Uterus (tissue), 4 donors: ENCODE measurements around the gene CASR. TPM values are rescaled to one million over a fixed set of nuclear protein-coding genes. Genes with fewer than 3 reads are reported as not detected.

Experiments
- DNase-seq, 2 donors: peaks; one replicate each; pipeline ENCODE4 v3.0.0-alpha.2; 2019 to 2020
- H3K27ac ChIP-seq, 2 donors: fragments of 200-600 bp; sonication (generic); 1 replicate in 1 of 2; 2 replicates in 1 of 2; pipeline ENCODE4 v1.5.1; 2016 to 2018
- H3K27me3 ChIP-seq, 2 donors: fragments of 200-600 bp; sonication (generic); one replicate each; pipeline ENCODE4 v1.5.1; 2018 to 2019; ENCODE audit warnings: control low read depth in 1 of 2
- H3K36me3 ChIP-seq, 2 donors: fragments of 200-600 bp; sonication (generic); one replicate each; pipeline ENCODE4 v1.5.1; 2019; ENCODE audit warnings: control low read depth in 1 of 2
- H3K4me1 ChIP-seq, 2 donors: fragments of 200-600 bp; sonication (generic); one replicate each; pipeline ENCODE4 v1.5.1; 2018 to 2019; ENCODE audit warnings: control low read depth in 1 of 2
- H3K4me3 ChIP-seq, 2 donors: fragments of 200-600 bp; sonication (generic); 1 replicate in 1 of 2; 2 replicates in 1 of 2; pipeline ENCODE4 v1.5.1; 2018 to 2019; ENCODE audit warnings: mild to moderate bottlenecking in 1 of 2
- H3K9me3 ChIP-seq, 2 donors: fragments of 200-600 bp; sonication (generic); one replicate each; pipeline ENCODE4 v1.5.1; 2019; ENCODE audit warnings: control low read depth in 1 of 2
- POLR2A ChIP-seq, 2 donors: fragments of 450-650 bp; IDR thresholded peaks; one replicate each; pipeline ENCODE4 v1.6.1; 2016; ENCODE audit warnings: antibody characterized with exemption in 2 of 2, mild to moderate bottlenecking in 1 of 2, moderate library complexity in 1 of 2
- intact Hi-C: fragments of 100-400 bp; cut with DNase I; formaldehyde crosslinking; loops from one replicate; pipeline ENCODE4 v1.15.1; 2023; ENCODE audit warnings: low total_unique reads
- total RNA-seq, 4 donors: library from RNA; depleted of rRNA in 3 of 4; stranded (reverse); fragments of >200 nt in 3 of 4; gene quantifications; one replicate each; pipeline versions ENCODE4 v1.1.0 to v1.2.4, GENCODE V29; 2014 to 2023
- TF ChIP-seq, protein P1 (sequence below), 4 experiments: fragments of 200-600 bp in 2 of 4; fragments of 450-650 bp in 2 of 4; sonication (generic) in 2 of 4; IDR thresholded peaks; one replicate each; pipeline ENCODE4 v1.5.1; 2016 to 2019; ENCODE audit warnings: antibody characterized with exemption in 4 of 4, mild to moderate bottlenecking in 2 of 4, moderate library complexity in 1 of 4
- donor health status: DM: yes; HTN: yes; CAD: no.

CASR gene
- total RNA-seq, 4 donors from 2014 or later = not detected

DNA sequence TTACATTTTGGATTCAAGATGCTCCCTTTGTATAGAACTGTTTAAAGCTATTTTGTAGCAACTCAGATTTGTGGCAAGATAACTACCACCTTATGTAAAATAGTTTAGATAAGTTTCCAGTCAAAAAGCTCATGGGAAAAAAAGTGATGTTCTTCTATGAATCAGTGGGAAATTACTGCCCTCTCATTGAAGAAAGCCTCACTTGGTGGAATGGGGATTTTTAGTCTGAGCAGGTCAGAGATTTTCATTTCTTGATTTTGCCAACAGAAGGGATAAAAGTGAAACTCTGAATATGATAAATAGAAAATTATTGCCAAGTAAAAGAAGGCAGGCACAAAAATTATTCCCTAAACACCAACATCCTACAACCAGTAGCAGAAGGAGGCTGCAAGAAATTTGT is 115.7 kb downstream of the CASR start:
- TF ChIP-seq, protein P1, sequence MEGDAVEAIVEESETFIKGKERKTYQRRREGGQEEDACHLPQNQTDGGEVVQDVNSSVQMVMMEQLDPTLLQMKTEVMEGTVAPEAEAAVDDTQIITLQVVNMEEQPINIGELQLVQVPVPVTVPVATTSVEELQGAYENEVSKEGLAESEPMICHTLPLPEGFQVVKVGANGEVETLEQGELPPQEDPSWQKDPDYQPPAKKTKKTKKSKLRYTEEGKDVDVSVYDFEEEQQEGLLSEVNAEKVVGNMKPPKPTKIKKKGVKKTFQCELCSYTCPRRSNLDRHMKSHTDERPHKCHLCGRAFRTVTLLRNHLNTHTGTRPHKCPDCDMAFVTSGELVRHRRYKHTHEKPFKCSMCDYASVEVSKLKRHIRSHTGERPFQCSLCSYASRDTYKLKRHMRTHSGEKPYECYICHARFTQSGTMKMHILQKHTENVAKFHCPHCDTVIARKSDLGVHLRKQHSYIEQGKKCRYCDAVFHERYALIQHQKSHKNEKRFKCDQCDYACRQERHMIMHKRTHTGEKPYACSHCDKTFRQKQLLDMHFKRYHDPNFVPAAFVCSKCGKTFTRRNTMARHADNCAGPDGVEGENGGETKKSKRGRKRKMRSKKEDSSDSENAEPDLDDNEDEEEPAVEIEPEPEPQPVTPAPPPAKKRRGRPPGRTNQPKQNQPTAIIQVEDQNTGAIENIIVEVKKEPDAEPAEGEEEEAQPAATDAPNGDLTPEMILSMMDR (IDR thresholded peaks at IDR 0.05) = no peak
- no peak for TF ChIP-seq POLR2A (IDR thresholded peaks at IDR 0.05)
- Histone ChIP-seq H3K36me3 (no peaks in the 10 kb centered on the region), H3K4me3 (no peak overlapping the region), H3K27me3 (no peaks in the 10 kb centered on the region), H3K9me3 (peaks cover 0 to 3% of the 10 kb centered on the region in 2 donors), H3K27ac (no peak overlapping the region), H3K4me1 (no peaks in the 10 kb centered on the region)
- no peak for DNase-seq
- intact Hi-C loops = no loop called here

DNA sequence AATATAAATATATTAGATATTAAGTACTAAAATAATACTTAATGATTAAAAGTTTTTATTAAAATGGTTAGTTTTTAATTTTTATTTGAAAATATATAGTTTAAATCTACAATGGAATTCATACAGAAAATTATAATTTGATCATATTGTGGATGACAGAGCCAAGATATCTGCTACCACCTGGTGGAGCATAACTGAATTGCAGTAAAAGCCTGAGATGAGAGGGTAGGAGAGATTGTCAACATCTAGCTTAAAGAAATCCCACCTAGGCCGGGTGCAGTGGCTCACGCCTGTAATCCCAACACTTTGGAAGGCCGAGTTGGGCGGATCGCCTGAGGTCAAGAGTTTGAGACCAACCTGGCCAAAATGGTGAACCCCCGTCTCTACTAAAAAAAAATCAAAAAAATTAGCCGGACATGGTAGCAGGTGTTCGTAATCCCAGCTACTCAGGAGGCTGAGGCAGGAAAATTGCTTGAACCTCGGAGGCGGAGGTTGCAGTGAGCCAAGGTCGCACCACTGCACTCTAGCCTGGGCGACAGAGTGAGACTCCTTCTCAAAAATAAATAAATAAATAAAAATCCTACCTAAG is 116.5 kb downstream of the CASR start:
- Histone ChIP-seq H3K27me3 (no peaks in the 10 kb centered on the region), H3K27ac (no peak overlapping the region), H3K9me3 (peaks cover 0 to 3% of the 10 kb centered on the region in 2 donors), H3K4me1 (no peaks in the 10 kb centered on the region), H3K4me3 (no peak overlapping the region), H3K36me3 (no peaks in the 10 kb centered on the region)
- DNase-seq = no peak
- intact Hi-C loops = no loop called here
- TF ChIP-seq, protein P1 (IDR thresholded peaks at IDR 0.05) = no peak
- TF ChIP-seq POLR2A (IDR thresholded peaks at IDR 0.05) = no peak

DNA sequence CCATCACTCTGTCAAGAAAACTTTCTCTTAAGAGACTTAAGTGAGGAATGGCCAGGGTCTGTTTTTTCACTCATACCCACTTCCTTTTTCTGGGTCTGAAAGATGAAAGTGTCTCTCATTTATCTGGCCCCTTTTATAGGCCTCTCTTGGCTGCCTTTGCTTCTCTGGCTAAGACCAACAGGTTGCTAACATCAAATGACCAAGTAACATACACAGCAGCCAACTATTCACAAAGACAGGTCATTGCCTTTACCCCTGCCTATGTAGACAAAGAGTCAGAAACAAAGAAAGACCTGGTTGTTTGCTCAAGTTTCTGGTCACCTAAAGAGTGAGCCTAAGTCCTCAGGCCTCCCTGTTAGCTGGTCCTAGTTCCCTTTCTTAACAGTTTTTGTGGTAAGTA is 117.6 kb downstream of the CASR start:
- no peak overlapping the region for H3K4me3 ChIP-seq
- no peaks in the 10 kb centered on the region for H3K36me3 ChIP-seq
- H3K4me1 ChIP-seq = no peaks in the 10 kb centered on the region
- no peak for DNase-seq
- no peaks in the 10 kb centered on the region for H3K27me3 ChIP-seq
- TF ChIP-seq, protein P1 (IDR thresholded peaks at IDR 0.05) = no peak
- TF ChIP-seq POLR2A (IDR thresholded peaks at IDR 0.05) = no peak
- intact Hi-C loops = no loop called here
- H3K9me3 ChIP-seq = peaks cover 0 to 3% of the 10 kb centered on the region in 2 donors
- H3K27ac ChIP-seq = no peak overlapping the region

DNA sequence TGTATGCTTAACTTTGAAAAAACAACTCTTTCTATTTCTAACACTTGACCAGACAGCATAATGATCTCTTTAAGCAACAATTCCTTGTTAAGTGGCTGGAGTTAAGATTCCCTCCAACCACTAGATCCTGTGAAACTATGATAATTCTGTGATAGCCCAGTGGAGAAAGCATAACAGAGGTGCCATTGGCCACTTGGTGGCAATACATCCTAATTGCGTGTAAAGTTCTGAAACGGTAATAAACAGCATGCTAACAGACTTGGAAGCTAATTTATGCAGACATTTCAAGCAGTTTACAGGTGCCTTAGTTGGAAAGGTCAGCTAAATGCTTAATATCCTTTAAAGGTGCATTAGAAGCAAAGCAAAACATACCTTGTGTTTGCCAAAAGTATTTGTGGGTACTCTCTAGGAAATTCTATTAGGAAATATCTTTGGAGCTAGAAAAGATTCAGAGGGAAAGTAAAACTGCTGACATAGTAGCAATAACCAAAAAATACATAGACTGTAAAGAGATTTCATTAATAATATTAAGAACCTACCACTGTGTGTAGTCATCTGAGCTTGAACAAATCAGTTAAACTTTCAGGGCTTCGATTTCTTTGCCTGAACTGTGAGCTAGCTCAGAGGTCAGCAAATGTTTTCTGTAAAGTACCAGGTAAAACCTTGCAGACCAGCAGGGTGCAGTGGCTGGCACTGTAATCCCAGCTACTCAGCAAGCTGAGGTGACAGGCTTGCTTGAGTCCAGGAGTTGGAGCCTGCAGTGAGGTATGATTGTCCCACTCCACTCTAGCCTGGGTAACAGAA is 122.6 kb downstream of the CASR start:
- no peaks in the 10 kb centered on the region for H3K4me1 ChIP-seq
- intact Hi-C loops = no loop called here
- H3K27ac ChIP-seq = no peak overlapping the region
- H3K4me3 ChIP-seq = no peak overlapping the region
- H3K27me3 ChIP-seq = no peaks in the 10 kb centered on the region
- TF ChIP-seq POLR2A (IDR thresholded peaks at IDR 0.05) = no peak
- TF ChIP-seq, protein P1 (IDR thresholded peaks at IDR 0.05) = no peak
- no peak for DNase-seq
- no peaks in the 10 kb centered on the region for H3K9me3 ChIP-seq
- no peaks in the 10 kb centered on the region for H3K36me3 ChIP-seq

DNA sequence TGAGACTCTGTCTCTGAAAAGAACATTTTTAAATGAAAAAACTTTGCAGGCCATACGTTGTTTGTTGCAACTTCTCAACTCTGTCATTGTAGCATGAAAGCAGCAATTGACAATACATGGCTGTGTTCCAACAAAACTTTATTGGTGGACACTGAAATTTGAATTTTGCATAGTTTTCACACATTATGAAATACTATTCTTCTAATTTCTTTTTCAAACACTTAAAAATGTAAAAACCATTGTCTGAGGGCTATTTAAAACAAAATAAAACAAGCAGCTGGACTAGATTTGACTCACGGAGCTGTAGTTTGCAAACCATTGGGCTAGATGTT is 123.1 kb downstream of the CASR start:
- no peaks in the 10 kb centered on the region for H3K36me3 ChIP-seq
- TF ChIP-seq, protein P1 (IDR thresholded peaks at IDR 0.05) = no peak
- no peak for TF ChIP-seq POLR2A (IDR thresholded peaks at IDR 0.05)
- H3K27me3 ChIP-seq = no peaks in the 10 kb centered on the region
- no peak overlapping the region for H3K4me3 ChIP-seq
- no peaks in the 10 kb centered on the region for H3K9me3 ChIP-seq
- no peaks in the 10 kb centered on the region for H3K4me1 ChIP-seq
- intact Hi-C loops = no loop called here
- no peak overlapping the region for H3K27ac ChIP-seq
- DNase-seq = no peak
